Measurements from ENCODE around the gene CXorf65. TPM values are rescaled to one million over a fixed set of nuclear protein-coding genes. Genes with fewer than 3 reads are reported as not detected.
A peak's percentile ranks its signal among the peaks of the same experiment; 100 is the strongest.

Gene CXorf65
- total RNA-seq, 6 experiments from 2014 or later = not detected

- Mint-ChIP-seq H3K4me3 (no peak overlapping the region), H3K9me3 (no peaks in the 10 kb centered on the region), H3K27ac (peak overlapping the region; percentile 81), H3K4me1 (ENCODE audit: low read depth) (peaks cover 20% of the 10 kb centered on the region), H3K36me3 (ENCODE audit: low read depth) (peaks cover 13% of the 10 kb centered on the region), H3K27me3 (ENCODE audit: insufficient read depth) (peaks cover 1% of the 10 kb centered on the region; the same call in 1 of the 2 replicates)
- DNase-seq = peak; percentile 36
- peak; percentile 82 for TF ChIP-seq CTCF (IDR thresholded peaks at IDR 0.05)
Measured at GRCh38 chrX:71128915-71129765, 22.6 kb upstream of the CXorf65 start.

DNA sequence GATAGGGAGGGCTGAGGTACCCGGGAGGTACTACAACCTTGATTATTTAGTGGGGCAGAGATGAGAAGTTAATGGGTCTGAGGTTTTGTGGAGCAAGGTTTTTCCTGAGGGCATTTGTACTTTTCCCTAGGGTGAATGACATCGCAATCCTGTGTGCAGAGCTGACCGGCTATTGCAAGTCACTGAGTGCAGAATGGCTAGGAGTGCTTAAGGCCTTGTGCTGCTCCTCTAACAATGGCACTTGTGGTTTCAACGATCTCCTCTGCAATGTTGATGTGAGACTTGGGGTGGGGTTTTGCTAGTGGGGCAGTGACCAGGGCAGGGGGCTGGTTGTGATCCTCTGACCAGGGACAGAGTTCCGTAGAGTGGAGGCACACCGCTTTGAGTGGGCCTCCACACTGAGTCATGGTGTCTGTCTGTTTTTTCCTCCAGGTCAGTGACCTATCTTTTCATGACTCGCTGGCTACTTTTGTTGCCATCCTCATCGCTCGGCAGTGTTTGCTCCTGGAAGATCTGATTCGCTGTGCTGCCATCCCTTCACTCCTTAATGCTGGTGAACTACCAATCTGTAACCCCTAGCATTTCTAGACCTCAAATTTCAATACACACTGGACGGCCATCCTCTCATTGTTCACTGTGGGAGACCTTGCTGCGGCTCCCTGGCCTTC, 21.8 kb upstream of the CXorf65 start:
- peak; percentile 57 for DNase-seq
- Mint-ChIP-seq H3K36me3 (ENCODE audit: low read depth) (peaks cover 13% of the 10 kb centered on the region), H3K4me1 (ENCODE audit: low read depth) (peaks cover 20% of the 10 kb centered on the region), H3K27ac (peak overlapping the region; percentile 81), H3K4me3 (no peak overlapping the region), H3K27me3 (ENCODE audit: insufficient read depth) (peaks cover 1% of the 10 kb centered on the region; the same call in 1 of the 2 replicates), H3K9me3 (no peaks in the 10 kb centered on the region)
- no peak for TF ChIP-seq CTCF (IDR thresholded peaks at IDR 0.05)

DNA sequence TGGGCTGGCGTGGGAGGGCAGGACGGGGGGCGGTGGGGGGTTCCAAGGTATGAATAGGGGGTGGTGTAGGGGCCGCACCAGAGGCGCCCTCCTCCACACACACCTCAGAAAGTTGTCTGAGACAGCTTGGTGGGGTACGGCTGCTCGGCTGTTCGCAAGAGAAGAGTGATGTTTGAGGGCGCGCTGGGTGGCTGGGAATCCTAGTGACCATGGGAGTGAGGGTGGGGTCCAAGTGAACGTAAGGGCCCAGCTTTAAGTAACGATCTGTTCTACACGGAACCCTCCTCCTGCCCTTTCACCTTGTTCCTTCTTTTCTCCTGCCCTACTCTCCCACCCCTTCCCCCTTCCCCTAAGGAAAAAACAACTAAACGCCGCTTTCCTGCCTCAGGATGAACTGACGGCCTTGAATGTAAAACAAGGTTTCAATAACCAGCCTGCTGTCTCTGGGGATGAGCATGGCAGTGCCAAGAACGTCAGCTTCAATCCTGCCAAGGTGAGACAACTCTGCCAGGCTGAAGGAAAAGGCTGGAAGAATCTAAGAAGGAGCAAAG, 12.5 kb upstream of the CXorf65 start:
- Mint-ChIP-seq H3K9me3 (no peaks in the 10 kb centered on the region), H3K27me3 (ENCODE audit: insufficient read depth) (no peaks in the 10 kb centered on the region; the same call in 1 of the 2 replicates), H3K27ac (peak overlapping the region; percentile 59), H3K4me1 (ENCODE audit: low read depth) (no peaks in the 10 kb centered on the region), H3K4me3 (peak overlapping the region; percentile 89), H3K36me3 (ENCODE audit: low read depth) (peaks cover 5% of the 10 kb centered on the region; the same call in 1 of the 2 replicates)
- TF ChIP-seq CTCF (IDR thresholded peaks at IDR 0.05) = no peak
- DNase-seq = no peak

DNA sequence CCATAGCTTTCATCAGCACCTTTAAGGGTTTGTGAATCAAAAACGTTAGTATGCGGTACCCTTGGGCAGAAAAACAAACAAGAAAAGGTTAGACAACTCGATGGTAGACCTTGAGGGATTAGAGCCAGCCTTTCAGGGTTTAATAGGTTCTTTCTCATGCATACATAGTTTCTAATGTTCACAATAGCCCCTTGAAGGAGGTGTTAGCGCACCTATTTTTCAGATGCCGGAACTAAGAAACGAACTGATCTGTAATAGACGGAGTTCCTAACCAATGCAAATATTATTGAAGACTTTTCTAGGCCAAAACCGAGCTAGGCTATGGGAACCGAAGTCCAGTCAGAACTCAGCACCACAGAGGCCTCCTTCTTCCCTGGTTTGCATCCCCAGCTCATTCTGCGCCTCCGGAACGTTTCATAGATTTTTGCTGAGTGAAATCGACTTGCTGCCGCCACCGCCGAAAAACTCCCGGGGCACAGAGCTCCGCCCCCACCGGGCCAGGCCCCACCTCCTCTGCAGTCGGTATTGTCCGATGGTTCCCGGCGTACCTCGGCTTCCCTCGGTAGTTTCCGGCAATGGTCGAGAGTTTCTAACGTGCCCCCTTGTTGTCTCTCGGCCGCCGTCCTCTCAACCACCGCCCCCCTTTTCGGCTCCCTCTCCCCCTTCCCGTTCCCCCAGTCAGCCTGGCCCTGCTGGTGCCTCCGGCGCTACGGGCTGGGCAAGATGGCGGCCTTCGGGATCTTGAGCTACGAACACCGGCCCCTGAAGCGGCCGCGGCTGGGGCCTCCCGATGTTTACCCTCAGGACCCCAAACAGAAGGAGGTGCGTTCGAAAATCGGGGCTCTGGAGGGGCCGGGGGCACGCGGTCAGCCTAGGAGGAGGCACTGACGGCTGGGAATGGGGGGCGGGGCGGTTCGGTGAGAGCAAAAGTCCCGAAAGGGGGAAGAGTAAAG, 11.8 kb upstream of the CXorf65 start, which contains the start of gene MED12:
Gene MED12 (plus strand): TSS at position 565 of the 953 bp plus-strand sequence. CDS start 159 bp downstream, at position 724.
- Mint-ChIP-seq H3K4me1 (ENCODE audit: low read depth) (no peaks in the 10 kb centered on the region), H3K27ac (peak within 1 kb of the TSS; percentile 65), H3K9me3 (no peaks in the 10 kb centered on the region), H3K27me3 (ENCODE audit: insufficient read depth) (no peaks in the 10 kb centered on the region; the same call in 1 of the 2 replicates), H3K36me3 (ENCODE audit: low read depth) (peaks cover 5% of the 10 kb centered on the region; the same call in 1 of the 2 replicates), H3K4me3 (peak within 1 kb of the TSS; percentile 89)
- TF ChIP-seq CTCF (IDR thresholded peaks at IDR 0.05) = no peak
- peak; percentile 77 for DNase-seq
